NCI-H1092 treated with DMSO at 0.1 percent for 48 hours (cell line): ENCODE results near the gene BORCS5.

Experiments used
- DNase-seq: peaks from one replicate; lab custom pipeline; 2025; lab: John Stamatoyannopoulos, UW

Gene BORCS5

GRCh38 chr12:12353807-12354206 is 3.1 kb upstream of the BORCS5 start:
- no peak for DNase-seq

DNA sequence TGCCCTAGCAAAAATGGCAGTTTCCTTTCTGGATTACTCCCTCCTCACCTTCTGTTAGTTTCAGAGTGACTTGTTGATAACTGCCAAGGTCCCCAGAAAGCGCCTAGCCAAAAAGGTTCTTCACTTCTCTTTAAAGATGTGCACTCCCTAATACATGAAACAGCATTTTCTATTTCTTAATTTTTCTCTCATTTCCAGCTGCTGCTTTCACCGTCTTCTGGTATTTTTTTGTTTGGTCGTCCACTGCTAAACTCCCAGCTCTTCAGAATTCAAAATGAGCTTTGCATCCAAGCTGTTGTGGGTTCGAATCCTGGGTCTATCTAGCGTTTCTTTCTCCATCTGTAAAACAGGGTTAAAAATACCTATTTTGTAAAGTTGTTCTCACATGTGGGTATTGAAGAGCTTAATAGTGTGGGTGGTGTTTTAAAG is 397 bp upstream of the BORCS5 start:
- DNase-seq = no peak

DNA sequence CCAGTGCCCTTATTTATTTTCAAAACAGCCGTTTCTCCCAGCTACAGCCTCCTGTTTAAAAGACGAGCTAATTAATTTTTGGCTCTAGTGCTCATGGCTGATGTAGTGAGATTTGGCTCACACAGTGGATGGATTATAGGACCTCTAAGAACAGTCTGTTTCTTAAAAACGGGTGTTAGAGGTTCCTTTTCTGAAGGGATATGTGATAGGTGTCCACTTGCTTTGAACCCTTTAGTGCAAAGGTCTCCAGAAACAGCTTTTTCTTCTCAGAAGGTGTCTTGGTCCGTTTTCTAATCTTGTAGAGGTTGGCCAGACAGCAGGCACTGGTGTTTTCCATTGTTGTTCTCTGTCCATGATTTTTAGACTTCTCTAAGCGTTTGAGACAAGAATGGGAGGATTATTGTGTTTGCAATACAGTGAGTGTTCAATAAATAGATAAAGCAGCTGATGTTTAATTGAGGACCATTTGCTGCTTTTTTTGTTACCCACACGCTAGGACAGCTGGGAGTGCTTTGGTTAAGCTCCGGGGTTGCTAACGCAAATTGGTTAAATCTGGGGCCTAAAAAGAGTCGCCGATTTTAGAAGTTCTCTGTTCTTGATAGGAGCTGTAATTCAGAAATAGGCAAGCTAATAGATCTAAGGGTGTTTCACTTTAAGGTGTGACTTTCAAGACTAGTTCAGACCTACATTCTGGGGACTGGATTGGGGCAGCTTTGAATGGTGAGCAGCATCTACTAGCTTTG is 1.0 kb downstream of the BORCS5 start:
- peak; percentile 73 for DNase-seq

GRCh38 chr12:12358528-12358927 is 1.6 kb downstream of the BORCS5 start:
- DNase-seq = no peak

DNA sequence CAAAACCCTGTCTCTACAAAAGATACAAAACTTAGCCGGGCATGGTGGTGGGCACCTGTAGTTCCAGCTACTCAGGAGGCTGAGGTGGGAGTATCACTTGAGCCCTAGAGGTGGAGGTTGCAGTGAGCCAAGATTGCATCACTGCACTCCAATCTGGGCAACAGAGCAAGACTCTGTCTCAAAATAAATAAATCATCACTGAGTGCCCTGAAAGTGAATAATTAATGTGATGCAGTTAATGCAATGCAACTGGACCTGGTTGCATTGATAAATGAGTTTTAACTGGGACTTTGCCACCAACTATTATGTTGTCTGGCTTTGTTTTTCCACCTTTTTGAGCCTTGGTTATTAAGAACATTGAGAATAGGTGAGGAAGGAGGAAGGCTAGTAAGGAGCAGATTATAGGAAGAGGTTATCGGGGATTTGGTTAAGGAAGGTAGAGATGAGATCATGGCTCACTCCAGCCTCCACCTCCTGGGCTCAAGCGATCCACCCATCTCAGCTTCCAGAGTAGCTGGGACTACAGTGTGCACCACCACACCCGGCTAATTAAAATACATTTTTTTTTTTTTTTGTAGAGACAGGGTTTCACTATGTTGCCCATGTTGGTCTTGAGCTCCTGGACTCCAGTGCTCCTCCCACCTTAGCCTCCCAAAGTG is 8.0 kb downstream of the BORCS5 start:
- no peak for DNase-seq

DNA sequence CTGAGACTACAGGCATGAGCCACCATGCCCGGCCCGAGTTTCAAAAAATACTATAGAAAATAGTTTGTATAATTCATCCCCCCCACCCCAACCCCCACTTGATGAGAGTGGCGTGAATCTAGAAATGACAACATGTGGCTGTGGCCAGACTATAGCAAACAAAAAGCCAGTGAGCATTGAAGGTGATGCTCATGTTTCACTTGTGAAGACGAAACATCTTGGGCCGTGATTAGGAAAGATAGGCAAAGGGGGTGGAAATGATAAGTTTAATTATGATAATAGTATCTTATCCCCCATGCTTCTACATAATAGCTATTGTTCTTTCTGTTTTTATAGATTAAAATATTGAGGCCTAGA is 8.5 kb downstream of the BORCS5 start:
- no peak for DNase-seq

DNA sequence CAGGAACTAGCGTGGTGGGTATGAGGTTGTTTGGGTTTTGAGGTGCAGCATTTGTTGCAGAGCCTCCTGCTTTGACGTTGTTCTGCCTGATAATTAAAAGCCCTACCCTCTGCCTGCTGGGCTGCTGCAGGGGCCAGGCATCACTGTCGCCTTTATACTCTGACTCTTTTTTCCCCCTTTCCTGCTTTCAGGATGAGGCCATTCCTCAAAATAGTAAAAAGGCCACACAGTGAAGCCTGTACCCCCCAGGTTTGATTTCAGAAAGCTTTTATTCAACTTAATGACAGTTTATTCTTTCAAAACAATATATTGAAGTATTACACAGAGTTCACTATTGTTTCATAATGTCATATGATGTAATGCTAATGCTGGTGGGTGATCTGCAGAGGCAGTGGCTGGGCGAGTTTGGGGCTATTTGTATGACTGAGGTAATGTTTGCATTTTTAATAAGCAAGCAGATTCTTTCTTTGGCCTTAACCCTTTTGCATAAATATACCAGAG is 9.1 kb downstream of the BORCS5 start:
- no peak for DNase-seq

GRCh38 chr12:12366701-12367481 is 10.0 kb downstream of the BORCS5 start:
- no peak for DNase-seq

GRCh38 chr12:12367482-12367998 is 10.7 kb downstream of the BORCS5 start:
- DNase-seq = no peak

DNA sequence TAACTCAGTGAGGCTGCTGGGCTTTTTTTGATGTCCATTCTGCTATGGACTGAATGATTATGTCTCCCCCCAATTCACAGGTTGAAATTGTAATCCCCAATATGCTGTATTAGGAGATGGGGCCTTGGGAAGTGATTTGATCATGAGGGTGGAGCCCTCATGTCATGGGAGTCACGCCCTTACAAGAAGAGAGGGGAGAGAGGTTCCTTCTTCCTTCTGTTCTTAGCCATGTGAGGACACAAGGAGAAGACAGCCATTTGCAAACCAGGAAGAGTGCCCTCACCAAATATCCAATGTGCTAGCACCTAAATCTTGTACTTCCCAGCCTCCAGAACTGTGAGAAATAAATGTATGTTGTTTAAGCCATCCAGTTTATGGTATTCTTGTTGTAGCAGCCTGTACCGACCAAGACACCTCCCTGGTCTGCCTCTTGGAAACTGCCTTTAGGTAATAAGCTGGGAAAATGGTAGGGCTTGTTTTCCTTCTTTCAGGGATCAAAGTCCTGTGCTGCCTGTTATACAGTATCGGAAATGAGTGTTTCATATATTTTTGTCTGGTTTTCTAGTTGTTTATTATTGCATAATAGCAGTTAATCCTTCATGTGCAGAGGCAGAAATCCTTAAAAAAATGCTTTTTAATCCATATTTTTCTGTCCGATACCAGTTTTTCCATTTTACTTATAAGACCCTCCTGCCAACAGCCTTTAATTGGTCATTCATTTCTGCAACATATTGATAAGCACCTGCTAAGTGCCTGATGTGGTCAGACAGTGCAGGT is 16.3 kb downstream of the BORCS5 start:
- DNase-seq = no peak

DNA sequence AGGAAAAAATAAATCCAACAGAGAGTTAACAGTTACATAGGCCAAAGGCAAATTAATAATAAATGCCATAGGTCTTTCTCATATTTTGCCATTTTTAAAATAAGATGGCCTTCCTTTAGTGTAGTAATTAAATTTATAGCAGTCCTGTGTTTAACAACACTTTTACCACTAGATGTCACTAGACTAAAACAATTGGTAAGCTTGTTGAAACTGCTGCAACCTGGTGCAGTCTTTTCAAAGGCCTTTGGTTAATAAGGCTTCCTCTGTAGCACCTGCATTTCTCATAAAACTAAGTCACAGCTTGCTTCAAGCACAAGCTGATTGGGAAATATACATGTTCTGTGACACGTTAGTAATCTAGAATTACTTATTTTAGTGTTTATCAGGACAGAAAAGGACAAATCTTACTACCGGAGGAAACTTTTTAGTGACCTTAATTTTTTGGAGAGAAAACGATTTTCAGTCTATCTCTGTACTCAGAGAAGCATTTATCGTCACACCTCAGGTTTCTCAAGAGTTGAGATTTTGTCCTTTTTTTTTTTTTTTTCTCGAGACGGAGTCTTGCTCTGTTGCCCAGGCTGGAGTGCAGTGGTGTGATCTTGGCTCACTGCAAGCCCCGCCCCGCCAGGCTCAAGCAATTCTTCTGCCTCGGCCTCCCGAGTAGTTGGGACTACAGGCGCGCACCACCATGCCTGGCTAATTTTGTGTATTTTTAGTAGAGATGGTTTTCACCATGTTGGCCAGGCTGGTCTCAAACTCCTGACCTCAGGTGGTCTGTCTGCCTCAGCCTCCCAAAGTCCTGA is 20.0 kb downstream of the BORCS5 start:
- peak; percentile 86 for DNase-seq

GRCh38 chr12:12378616-12379015 is 21.7 kb downstream of the BORCS5 start:
- DNase-seq = no peak

DNA sequence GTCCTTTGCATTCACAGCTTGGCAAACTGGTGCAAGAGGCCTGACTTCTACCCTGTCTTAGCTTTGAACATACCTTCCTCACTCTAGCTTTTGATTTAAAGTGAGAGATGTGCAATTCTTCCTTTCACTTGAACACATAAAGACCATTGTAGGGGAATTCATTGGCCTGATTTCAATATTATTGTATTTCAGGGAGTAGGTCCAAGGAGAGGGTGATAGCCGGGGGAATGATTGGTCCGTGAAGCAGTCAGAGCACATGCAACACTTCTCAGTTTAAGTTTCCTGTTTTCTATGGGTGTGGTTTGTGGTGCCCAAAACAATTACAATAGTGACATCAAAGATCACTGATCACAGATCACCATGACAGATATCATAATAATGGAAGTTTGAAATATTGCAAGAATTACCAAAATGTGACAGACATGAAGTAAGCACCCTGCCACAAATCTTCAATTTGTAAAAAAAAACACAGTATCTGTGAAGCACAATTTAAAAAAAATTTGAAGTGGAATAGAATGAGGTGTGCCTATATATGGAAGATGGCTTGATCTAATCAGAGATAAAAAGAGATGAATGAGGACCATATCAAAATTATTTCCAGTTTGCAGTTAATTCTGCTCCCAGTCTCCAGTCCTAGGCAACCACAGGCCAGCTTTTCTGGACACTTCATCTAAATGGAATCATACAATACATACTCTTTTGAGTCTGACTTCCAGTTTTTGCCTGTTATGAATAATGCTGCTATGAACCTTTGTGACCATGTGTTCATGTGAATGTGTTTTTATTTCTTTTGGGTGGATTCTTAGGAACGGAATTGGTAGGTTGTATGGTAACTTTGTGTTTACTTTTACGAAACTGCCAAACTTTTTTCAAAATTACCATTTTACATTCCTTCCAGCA is 23.2 kb downstream of the BORCS5 start:
- no peak for DNase-seq

DNA sequence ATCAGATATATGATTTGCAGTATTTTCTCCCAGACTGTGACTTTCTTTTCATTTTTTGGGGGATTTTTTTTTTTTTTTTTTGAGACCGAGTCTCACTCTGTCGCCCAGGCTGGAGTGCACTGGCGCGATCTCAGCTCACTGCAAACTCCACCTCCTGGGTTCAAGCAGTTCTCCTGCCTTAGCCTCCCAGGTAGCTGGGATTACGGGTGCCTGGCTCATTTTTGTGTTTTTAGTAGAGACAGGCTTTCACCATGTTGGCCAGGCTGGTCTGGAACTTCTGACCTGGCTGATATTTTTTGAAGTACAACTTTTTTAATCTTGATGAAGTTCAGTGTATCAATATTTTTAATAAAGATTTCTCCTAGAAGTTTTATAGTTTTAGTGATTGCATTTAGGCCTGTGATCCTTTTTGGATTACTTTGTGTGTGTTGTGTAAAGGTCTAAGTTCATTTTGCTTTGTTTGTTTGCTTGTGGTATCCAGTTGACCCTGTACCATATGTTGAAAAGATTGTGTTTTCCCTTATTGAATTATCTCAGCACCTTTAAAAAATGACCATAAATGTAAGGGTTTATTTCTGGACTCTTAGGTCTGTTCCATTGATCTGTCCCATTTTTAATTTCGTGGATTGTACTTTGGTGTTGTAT is 24.2 kb downstream of the BORCS5 start:
- DNase-seq = no peak

- no peak for DNase-seq
Observed at GRCh38 chr12:12381982-12382381, 25.1 kb downstream of the BORCS5 start.

DNA sequence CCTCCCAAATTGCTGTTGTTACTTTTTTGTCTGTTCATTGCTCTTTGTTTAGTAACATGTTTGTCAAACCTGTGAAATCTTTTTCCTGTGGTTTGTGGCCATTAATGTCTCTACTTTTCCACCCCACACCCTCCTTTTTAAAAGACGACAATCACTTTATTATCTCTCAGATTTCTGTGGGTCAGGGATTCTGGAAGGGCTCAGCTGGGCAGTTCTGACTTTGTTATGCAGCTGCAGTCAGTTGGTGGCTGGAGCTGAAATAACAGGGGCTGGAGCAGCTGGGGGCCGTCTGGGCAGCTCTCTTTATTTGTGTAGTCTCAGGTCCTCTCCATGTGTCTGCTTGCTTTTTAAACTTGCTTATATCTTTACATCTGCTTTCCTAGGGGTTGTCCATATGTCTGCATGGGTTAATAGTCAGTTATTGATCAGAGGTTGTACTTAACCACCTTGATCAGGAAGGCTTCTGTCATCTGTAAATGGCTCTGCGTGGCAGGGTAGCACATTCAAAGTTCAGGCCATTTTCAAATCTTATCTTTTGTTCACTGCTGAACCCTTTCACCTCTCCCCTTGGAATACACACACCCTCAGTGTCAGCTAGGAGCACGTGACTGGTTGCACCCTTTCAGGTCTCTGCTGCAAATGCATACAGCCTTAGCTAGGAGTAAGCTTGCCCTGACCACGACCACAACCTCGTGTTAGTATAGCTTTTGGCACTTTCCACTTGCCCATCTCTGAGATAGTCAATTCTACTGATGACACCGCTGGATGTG is 27.9 kb downstream of the BORCS5 start:
- DNase-seq = peak; percentile 8

DNA sequence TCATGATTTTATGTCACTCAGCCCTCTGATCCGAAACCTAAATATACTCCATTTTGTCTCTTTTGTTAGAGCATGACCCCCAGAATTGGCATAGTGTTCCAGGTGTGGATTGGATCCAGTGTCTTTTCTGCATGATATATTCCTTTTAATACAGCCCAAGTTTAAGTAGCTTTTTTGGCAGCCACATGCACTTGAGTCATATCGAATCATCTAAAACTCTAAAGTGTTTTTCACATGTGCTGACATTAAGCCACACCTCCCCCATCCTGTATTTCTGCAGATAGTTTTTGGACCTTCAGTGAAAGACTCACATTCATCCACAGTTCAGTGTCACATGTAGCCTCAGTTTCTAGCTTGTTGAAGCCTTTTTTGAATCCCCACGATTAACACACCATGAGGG is 30.6 kb downstream of the BORCS5 start:
- no peak for DNase-seq

- no peak for DNase-seq
Observed at GRCh38 chr12:12392413-12392812, 35.5 kb downstream of the BORCS5 start.

DNA sequence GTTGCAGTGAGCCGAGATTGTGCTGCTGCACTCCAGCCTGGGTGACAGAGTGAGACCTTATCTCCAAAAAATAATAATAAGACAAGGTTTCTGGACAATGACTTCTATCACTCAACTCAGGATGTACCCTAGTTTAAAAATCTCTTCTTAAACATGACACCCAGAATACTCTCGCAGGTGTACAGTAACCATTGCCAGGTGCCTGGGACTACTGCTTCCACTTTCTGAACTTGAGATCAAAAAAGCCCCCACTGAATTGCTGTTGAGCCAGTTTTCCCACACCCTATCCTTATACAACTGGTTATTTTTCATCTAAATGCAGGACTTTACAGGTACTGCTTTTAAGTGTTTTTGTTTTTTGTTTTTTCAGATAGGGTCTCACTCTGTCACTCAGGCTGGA is 36.3 kb downstream of the BORCS5 start:
- DNase-seq = no peak
